ENCODE data around the gene MCF2L2. TPM values are rescaled to one million over a fixed set of nuclear protein-coding genes. Genes with fewer than 3 reads are reported as not detected.

MCF2L2 gene
- polyA plus RNA-seq, 1 donor from 2014 or later = 0.15 TPM

DNA sequence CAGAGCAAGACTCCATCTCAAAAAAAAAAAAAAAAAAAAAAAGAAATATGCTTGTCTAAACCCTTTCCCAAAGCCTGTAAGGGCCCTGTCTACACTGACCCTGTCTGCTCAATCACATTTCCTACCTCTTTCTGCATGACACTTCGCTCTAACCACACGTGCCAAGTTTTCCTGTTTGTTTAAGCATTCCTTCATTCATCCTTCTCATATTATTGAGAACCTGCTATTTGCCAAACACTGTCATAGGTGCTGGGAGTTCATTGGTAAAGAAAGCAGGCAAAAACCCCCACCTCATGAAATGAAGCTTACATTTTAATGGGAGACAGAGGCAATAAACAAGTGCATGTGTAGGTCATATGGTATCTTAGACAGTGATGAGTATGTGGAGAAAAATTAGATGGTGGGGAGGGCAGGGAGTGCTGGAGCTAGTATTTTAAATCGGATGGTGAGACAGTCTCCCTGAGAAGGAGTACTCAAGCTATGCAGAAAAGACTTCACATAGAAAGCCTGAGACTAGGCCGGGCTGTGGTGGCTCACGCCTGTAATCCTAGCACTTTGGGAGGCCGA lies 127.3 kb downstream of the MCF2L2 start:
- Mint-ChIP-seq H3K36me3 (peaks cover 1% of the 10 kb centered on the region), H3K9me3 (no peaks in the 10 kb centered on the region), H3K27me3 (peaks cover 3% of the 10 kb centered on the region), H3K4me3 (no peak overlapping the region), H3K27ac (no peak overlapping the region), H3K4me1 (peaks cover 0 to 2% (median 0%) of the 10 kb centered on the region in 3 donors)

DNA sequence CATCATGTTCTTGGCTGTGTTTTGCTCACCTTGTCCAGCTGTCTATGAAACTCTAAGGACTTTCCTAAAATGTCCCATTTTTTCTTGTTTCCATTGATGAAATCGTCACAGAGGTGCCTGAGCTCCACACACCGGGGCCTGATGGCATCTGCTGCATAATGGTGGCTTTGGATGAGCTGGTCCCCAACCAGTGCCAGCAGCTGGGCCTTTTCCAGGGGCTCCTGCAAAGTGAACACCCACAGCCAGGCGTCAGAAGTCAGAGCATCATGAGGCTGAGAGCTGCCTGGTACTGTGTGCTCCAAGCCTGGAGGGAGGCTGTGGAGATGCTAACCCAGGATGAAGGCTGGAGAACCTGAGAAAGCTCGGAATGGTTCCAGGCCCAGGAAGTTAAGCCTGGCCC lies 128.4 kb downstream of the MCF2L2 start:
- no peaks in the 10 kb centered on the region for H3K9me3 Mint-ChIP-seq
- no peak overlapping the region for H3K27ac Mint-ChIP-seq
- H3K36me3 Mint-ChIP-seq = peaks cover 1% of the 10 kb centered on the region
- peaks cover 0 to 2% (median 0%) of the 10 kb centered on the region in 3 donors for H3K4me1 Mint-ChIP-seq
- no peak overlapping the region for H3K4me3 Mint-ChIP-seq
- H3K27me3 Mint-ChIP-seq = peaks cover 3% of the 10 kb centered on the region

DNA sequence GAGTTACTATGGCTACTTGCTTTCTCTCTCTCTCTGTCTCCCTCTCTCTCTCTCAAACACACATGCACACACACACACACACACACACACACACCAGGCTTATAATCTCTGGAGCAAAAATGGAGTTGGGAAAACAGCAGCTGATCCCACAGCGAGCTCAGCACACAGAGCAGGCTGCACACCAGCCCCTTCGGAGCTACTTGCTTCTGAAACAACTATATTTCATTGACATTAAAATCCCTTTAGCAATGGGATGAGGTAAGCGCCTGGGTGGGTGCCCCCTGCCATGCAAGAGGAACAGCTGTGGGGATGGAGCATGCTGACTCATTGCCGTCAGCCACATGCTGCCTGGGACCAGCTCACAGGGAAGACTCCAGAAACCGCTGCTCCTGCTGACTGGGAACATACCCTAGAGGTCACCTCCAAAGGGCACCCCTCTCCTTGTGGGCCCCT lies 129.7 kb downstream of the MCF2L2 start:
- H3K27ac Mint-ChIP-seq = no peak overlapping the region
- H3K9me3 Mint-ChIP-seq = no peaks in the 10 kb centered on the region
- H3K4me1 Mint-ChIP-seq = peaks cover 0 to 2% (median 0%) of the 10 kb centered on the region in 3 donors
- no peak overlapping the region for H3K4me3 Mint-ChIP-seq
- peaks cover 3% of the 10 kb centered on the region for H3K27me3 Mint-ChIP-seq
- peaks cover 1% of the 10 kb centered on the region for H3K36me3 Mint-ChIP-seq

DNA sequence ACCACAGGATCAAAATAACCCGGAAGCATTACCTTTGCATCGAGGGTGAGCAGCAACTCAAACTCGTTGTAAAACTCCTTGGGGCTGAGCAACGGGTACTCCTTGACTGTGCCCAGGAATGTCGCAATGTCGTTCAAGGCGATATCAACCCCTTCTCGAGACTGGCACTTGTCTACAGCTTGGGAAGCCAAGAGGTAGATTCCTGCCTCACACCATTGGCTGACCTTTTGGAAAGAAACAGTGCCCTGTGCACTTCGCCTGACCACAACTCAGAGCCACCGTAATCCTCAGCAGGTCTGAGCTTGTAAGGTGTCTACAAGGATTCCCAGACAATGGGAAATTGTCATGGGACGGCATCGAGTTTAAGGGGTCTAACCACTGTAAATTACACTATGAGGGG lies 131.5 kb downstream of the MCF2L2 start:
- peaks cover 0 to 2% (median 0%) of the 10 kb centered on the region in 3 donors for H3K4me1 Mint-ChIP-seq
- peak overlapping the region in 1 of 4 donors; percentile 47 for H3K4me3 Mint-ChIP-seq
- H3K36me3 Mint-ChIP-seq = peaks cover 1% of the 10 kb centered on the region
- no peaks in the 10 kb centered on the region for H3K9me3 Mint-ChIP-seq
- H3K27me3 Mint-ChIP-seq = peaks cover 3% of the 10 kb centered on the region
- H3K27ac Mint-ChIP-seq = peak overlapping the region in 1 of 3 donors; percentile 5

DNA sequence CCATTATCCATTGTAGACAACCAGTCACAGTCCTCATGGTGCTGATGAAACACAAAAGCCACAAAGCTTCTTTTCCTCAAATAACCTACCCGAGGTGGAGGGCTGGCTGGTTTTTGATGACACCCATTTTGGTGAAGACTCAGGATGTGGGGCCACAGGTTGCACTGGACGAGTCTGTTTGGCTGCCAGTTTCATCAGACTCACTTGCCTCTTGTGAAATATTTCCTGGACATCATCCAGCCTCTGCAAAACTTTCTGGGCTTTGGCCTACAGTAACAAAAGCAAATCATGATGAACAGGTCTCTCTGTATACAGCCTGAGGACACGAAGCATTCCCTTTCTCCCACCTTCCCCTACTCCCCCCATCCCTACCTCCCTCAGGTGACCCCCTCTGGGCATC lies 133.2 kb downstream of the MCF2L2 start:
- Mint-ChIP-seq H3K27me3 (peaks cover 7% of the 10 kb centered on the region), H3K4me3 (no peak overlapping the region), H3K4me1 (peaks cover 0 to 2% (median 0%) of the 10 kb centered on the region in 3 donors), H3K27ac (no peak overlapping the region), H3K36me3 (peaks cover 1% of the 10 kb centered on the region), H3K9me3 (no peaks in the 10 kb centered on the region)

DNA sequence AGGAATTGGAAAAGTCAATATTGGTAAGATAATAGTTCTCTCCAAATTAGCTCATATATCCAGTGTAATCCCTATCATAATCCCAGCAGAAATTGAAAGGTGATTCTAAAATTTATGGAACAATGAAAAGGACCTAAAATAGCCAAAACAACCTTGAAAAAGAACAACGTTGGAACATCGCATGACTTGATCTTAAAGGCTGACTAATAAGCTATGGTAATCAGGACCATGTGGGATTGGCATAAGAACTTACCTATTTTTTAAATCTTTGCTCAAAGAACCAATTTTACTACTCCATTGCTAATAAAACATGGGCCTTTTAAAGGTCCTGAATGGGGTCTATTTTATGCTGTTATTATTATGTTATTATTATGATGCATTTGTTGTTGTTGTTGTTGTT lies 134.5 kb downstream of the MCF2L2 start:
- Mint-ChIP-seq H3K27ac (no peak overlapping the region), H3K4me3 (no peak overlapping the region), H3K9me3 (no peaks in the 10 kb centered on the region), H3K4me1 (peaks cover 0 to 2% (median 0%) of the 10 kb centered on the region in 3 donors), H3K36me3 (peaks cover 1% of the 10 kb centered on the region), H3K27me3 (peaks cover 7% of the 10 kb centered on the region)

DNA sequence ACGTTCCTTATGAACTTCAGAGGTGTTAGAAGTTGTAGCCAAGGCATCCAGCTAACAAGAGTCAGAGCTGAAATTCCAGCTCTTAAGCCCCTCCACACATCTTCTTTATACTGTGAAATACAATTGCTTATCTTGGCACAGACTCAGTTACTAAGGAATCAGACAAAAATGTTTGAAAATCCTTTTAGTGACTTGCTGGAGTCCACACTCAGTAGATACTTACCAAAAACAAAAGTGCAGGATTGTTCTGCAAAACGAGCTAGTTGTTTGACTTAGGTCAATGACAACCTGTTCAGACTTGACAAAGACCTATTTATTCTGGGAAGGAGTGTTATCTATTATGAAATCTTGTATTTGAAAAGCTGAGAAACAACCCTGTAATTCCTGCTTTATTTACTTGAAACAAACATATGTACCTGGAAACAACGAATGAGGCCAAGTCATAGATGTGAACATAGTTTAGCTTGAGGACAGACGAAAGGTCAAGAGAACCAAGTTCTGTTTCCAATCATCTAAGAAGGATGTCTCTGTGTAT lies 136.9 kb downstream of the MCF2L2 start:
- Mint-ChIP-seq H3K9me3 (no peaks in the 10 kb centered on the region), H3K4me3 (no peak overlapping the region), H3K36me3 (no peaks in the 10 kb centered on the region), H3K27ac (no peak overlapping the region), H3K27me3 (peaks cover 4% of the 10 kb centered on the region), H3K4me1 (peaks cover 0 to 2% (median under 1%) of the 10 kb centered on the region in 3 donors)

DNA sequence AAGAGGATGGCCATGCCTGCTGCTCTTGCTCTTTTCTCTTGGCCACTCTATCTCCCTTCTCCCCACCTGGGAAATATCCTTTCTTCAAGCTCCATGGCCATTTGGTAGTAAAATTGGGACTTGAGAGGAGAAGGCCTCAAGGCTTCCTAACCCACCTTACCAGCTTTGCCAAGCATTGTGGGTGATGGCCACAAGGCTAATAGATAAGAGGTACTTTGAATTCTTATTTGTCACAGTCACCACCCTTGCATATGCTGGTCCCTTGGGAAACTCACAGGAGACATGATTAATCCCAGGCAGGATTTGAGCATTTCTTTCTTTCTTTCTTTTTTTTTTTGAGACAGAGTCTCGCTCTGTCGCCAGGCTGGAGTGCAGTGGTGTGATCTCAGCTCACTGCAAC lies 138.2 kb downstream of the MCF2L2 start:
- no peak overlapping the region for H3K4me3 Mint-ChIP-seq
- H3K27ac Mint-ChIP-seq = no peak overlapping the region
- peaks cover 8 to 13% (median 9%) of the 10 kb centered on the region in 3 donors for H3K4me1 Mint-ChIP-seq
- H3K27me3 Mint-ChIP-seq = peaks cover 4% of the 10 kb centered on the region
- no peaks in the 10 kb centered on the region for H3K36me3 Mint-ChIP-seq
- no peaks in the 10 kb centered on the region for H3K9me3 Mint-ChIP-seq

DNA sequence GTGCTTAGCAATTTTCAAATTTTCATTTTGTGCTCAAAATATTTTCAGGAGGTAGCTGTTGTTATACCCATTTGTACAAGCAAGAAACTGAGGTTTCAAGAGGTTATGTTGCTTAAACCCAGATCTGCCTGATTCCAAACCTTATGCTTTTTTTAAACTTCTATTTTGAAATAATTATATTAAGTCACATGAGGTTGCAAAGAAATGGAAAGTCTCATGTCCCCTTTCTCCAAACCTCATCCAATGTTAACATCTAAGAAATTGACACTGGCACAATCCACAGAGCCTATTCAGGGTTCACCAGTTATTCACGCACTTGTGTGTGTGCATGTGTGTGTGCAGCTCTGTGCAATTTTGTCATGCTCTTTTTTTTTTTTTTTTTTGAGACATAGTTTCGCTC lies 140.3 kb downstream of the MCF2L2 start:
- Mint-ChIP-seq H3K36me3 (no peaks in the 10 kb centered on the region), H3K9me3 (no peaks in the 10 kb centered on the region), H3K4me3 (no peak overlapping the region), H3K4me1 (peaks cover 10 to 15% (median 13%) of the 10 kb centered on the region in 3 donors), H3K27me3 (peaks cover 4% of the 10 kb centered on the region), H3K27ac (no peak overlapping the region)

DNA sequence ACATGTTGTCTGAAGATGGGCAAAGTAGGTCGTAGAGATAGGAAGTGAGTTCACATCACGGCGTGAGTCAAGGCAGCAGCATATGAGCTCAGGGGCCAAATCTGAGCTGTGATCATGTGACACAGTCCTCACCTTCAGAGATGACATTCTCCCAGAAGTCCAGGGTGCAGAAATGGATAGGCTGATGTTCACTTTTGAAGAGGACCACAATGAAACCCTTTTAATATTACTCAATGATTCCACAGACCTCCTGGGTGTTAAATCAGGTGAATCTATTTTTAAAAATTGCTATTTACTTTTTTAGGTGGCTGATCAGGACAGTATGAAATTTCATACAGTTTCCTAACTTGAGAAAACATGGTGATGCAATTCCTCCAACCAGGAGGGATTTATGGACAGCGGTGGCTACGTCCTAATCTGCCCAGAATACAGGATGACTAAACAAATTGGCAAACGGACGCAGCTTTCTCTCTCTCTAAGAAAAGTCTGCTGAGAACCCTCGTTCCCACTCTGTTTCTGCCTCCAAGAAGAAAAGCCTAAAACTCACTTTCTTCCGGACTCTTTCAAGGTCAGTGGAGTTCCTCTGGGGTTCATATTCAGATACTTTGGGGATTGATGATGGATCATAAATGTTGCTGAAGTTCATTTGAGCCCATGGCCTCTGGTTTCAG lies 141.0 kb downstream of the MCF2L2 start:
- Mint-ChIP-seq H3K27me3 (peaks cover 4% of the 10 kb centered on the region), H3K4me3 (peak overlapping the region in 1 of 4 donors; percentile 39), H3K36me3 (no peaks in the 10 kb centered on the region), H3K4me1 (peaks cover 10 to 15% (median 13%) of the 10 kb centered on the region in 3 donors), H3K27ac (no peak overlapping the region), H3K9me3 (no peaks in the 10 kb centered on the region)

DNA sequence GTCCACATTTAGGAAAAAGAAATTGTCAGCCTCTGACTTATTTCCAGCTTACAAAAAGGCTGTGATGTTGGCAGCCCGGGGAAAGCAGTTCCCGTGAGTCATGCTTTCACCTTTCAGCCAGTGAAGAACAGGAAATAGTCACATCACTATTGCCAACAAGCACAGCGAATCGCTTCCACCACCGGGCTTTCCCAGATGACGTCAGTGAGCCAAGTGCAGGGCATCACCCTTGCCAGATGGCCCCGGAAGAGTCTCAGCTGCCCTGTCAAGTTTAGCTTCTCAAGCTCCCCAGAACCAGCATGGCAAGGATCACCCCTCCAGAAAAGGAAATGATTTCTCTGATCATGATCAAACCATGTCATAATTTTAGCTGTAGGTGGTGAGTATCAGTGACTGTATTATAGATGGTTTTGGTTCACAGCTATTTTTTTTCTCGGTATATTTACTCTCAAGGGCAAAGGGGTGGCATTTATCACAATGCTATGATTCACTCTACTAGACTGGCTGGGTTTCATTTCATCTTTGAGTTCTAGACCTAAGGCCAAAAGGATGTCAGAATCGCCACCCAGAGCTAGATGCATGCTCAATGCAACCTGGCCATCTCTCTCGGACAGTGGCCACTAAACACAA lies 142.5 kb downstream of the MCF2L2 start:
- Mint-ChIP-seq H3K4me1 (peaks cover 10 to 15% (median 13%) of the 10 kb centered on the region in 3 donors), H3K27me3 (peaks cover 2% of the 10 kb centered on the region), H3K36me3 (no peaks in the 10 kb centered on the region), H3K4me3 (peak overlapping the region in 3 of 4 donors; percentile 36 to 80 (median 61)), H3K9me3 (no peaks in the 10 kb centered on the region), H3K27ac (peak overlapping the region in 2 of 3 donors; percentile 55 to 68)

DNA sequence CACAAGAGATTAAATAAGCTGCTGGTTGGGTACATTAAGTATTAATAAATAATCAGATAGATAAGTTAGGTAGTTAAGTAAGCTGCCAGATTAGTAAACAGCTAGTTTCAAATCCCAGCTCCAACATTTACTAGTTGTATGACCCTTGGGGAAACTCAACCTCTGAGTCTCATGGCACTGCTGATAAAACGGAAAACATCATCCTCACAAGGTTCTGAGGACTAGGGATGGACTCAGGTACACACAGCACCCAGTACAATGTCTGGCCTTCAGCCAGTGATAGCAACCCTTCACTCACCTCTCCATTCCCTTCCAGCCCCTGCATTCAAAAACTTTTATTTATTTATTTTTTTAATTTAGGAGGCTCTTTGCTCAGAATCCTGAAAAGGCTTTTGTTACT lies 143.1 kb downstream of the MCF2L2 start:
- Mint-ChIP-seq H3K4me1 (peaks cover 10 to 15% (median 13%) of the 10 kb centered on the region in 3 donors), H3K9me3 (no peaks in the 10 kb centered on the region), H3K36me3 (no peaks in the 10 kb centered on the region), H3K27ac (no peak overlapping the region), H3K27me3 (no peaks in the 10 kb centered on the region), H3K4me3 (peak overlapping the region in 1 of 4 donors; percentile 61)

DNA sequence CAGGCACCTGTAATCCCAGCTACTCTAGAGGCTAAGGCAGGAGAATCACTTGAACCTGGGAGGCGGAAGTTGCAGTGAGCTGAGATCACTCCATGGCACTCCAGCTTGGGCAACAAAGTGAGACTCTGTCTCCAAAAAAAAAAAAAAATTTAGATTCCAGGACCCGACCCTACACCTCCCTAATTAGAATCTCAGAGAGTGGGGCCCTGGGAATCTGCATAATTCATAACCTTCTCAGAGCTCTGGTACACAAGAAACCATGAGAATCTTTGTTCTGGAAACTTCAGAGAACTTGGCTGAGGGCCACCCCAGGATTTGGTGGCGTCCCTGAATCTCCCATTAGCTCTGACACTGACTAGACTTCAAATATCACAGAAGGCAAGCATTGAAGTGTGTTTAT lies 143.8 kb downstream of the MCF2L2 start:
- Mint-ChIP-seq H3K27ac (no peak overlapping the region), H3K4me3 (no peak overlapping the region), H3K27me3 (peaks cover under 1% of the 10 kb centered on the region), H3K4me1 (peaks cover 10 to 15% (median 13%) of the 10 kb centered on the region in 3 donors), H3K36me3 (no peaks in the 10 kb centered on the region), H3K9me3 (no peaks in the 10 kb centered on the region)

DNA sequence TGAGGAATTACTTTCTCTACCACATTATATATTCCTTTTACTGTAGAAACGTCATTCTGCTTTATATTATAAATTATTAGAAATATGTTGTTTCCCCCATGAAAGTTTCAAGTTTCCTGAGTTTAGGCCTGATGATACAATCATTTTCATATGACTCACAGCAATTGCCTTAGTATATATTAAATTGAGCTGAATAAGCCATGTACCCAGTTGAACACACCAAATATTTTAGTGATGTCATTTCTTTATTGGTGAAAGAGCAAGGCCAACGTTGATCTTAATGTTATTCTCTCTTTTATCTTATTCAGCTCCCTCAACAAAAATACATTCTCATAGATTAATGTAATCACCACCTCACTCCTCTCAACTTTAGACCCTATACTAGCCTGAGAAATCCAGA lies 144.5 kb downstream of the MCF2L2 start:
- Mint-ChIP-seq H3K36me3 (no peaks in the 10 kb centered on the region), H3K4me3 (no peak overlapping the region), H3K4me1 (peaks cover 10 to 15% (median 13%) of the 10 kb centered on the region in 3 donors), H3K27ac (no peak overlapping the region), H3K27me3 (peaks cover 4% of the 10 kb centered on the region), H3K9me3 (no peaks in the 10 kb centered on the region)

DNA sequence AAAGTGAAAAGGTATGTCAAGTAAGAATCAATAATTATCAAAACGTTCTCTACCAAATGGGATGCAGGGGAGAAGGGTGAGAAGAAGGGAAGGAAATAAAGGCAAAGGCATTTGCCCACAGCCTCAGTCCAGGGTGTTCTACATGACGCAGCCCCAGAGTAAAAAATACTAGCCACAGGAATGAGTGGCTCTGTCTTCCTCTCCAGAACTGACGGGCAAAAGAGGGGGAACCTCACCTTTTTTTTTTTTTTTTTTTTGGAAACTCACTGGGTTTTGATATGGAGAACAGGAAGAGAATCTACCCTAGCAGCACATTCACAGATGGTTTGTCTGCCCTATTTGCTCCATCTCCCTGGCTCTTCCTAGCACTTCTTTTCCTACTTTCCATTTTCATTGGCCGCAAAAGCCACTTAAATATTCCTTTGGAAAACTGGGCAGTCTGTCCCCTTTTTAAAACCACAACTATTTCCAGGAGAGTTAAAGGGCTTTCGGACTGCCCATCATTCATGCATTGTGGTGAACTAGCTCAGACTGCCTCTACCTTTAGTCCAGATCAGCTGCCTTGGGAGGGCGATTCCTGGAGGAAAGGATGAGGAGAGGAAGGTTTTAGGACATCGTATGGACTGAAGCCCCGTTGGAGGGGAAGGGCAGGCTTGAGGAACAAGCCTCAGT lies 147.2 kb downstream of the MCF2L2 start:
- no peaks in the 10 kb centered on the region for H3K9me3 Mint-ChIP-seq
- H3K4me3 Mint-ChIP-seq = peak overlapping the region in 1 of 4 donors; percentile 50
- peaks cover 10% of the 10 kb centered on the region for H3K27me3 Mint-ChIP-seq
- no peaks in the 10 kb centered on the region for H3K36me3 Mint-ChIP-seq
- no peak overlapping the region for H3K27ac Mint-ChIP-seq
- peaks cover 10 to 12% (median 11%) of the 10 kb centered on the region in 3 donors for H3K4me1 Mint-ChIP-seq

All from IgD-negative memory B cell (primary cell).